H9 (cell line): Measurements from ENCODE around the gene SPN. TPM values are rescaled to one million over a fixed set of nuclear protein-coding genes. Genes with fewer than 3 reads are reported as not detected.
A peak's percentile ranks its signal among the peaks of the same experiment; 100 is the strongest.

Source experiments
- DNase-seq: peaks from one replicate; pipeline ENCODE4 v3.0.0-alpha.2; 2017
- H2AFZ ChIP-seq: one replicate; pipeline ENCODE4 v1.6.1; 2013; ENCODE audit warnings: mild to moderate bottlenecking, low read length, control low read depth, moderate library complexity
- H2AK5ac ChIP-seq: 2 replicates; pipeline ENCODE4 v1.6.1; 2013; ENCODE audit warnings: low read length, control low read depth, mixed read lengths; ENCODE audit not compliant: insufficient read length
- H2BK120ac ChIP-seq: one replicate; pipeline ENCODE4 v1.6.1; 2013; ENCODE audit warnings: low read depth, mild to moderate bottlenecking, low read length, control low read depth, inconsistent platforms; ENCODE audit not compliant: poor library complexity, severe bottlenecking
- H2BK12ac ChIP-seq: 2 replicates; pipeline ENCODE4 v1.6.1; 2013; ENCODE audit warnings: low read length, control low read depth, mixed read lengths, low read depth; ENCODE audit not compliant: insufficient read length
- H2BK15ac ChIP-seq: 2 replicates; pipeline ENCODE4 v1.6.1; 2013; ENCODE audit warnings: low read depth, low read length, control low read depth
- H2BK20ac ChIP-seq: one replicate; pipeline ENCODE4 v1.6.1; 2013; ENCODE audit warnings: low read depth, mild to moderate bottlenecking, low read length, control low read depth, inconsistent platforms; ENCODE audit not compliant: poor library complexity, severe bottlenecking
- H2BK5ac ChIP-seq: 2 replicates; pipeline ENCODE4 v1.6.1; 2013; ENCODE audit warnings: low read length, control low read depth, mixed read lengths; ENCODE audit not compliant: insufficient read length
- H3K14ac ChIP-seq: 2 replicates; pipeline ENCODE4 v1.6.1; 2013; ENCODE audit warnings: low read length, control low read depth; ENCODE audit not compliant: insufficient read depth
- H3K18ac ChIP-seq: 2 replicates; pipeline ENCODE4 v1.6.1; 2013; ENCODE audit warnings: low read depth, mild to moderate bottlenecking, mixed read lengths, low read length, control low read depth; ENCODE audit not compliant: insufficient read length
- H3K23ac ChIP-seq: 2 replicates; pipeline ENCODE4 v1.6.1; 2013; ENCODE audit warnings: low read length, control low read depth, mixed read lengths, low read depth; ENCODE audit not compliant: insufficient read length
- H3K23me2 ChIP-seq: 2 replicates; pipeline ENCODE4 v1.6.1; 2013; ENCODE audit warnings: low read depth, mild to moderate bottlenecking, mixed read lengths, low read length, control low read depth; ENCODE audit not compliant: insufficient read length, poor library complexity, severe bottlenecking
- H3K27ac ChIP-seq: 2 replicates; pipeline ENCODE4 v1.5.1; 2013; ENCODE audit warnings: low read length, control low read depth, mixed read lengths, low read depth; ENCODE audit not compliant: insufficient read length
- H3K27me3 ChIP-seq: 2 replicates; pipeline ENCODE4 v1.6.1; 2013; ENCODE audit warnings: low read length, control low read depth, inconsistent platforms; ENCODE audit not compliant: insufficient read depth
- H3K4ac ChIP-seq: 2 replicates; pipeline ENCODE4 v1.6.1; 2013; ENCODE audit warnings: low read depth, mild to moderate bottlenecking, control low read depth, inconsistent platforms, low read length, moderate library complexity
- H3K4me1 ChIP-seq: 2 replicates; pipeline ENCODE4 v1.6.1; 2013; ENCODE audit warnings: low read length, control low read depth, inconsistent platforms; ENCODE audit not compliant: insufficient read depth
- H3K4me2 ChIP-seq: 2 replicates; pipeline ENCODE4 v1.6.1; 2013; ENCODE audit warnings: low read length, control low read depth, mixed read lengths; ENCODE audit not compliant: insufficient read length, insufficient read depth
- H3K56ac ChIP-seq: 2 replicates; pipeline ENCODE4 v1.6.1; 2013; ENCODE audit warnings: low read depth, mild to moderate bottlenecking, mixed read lengths, low read length, control low read depth; ENCODE audit not compliant: insufficient read length
- H3K79me1 ChIP-seq: 2 replicates; pipeline ENCODE4 v1.6.1; 2013; ENCODE audit warnings: low read depth, mild to moderate bottlenecking, moderate library complexity, low read length, control low read depth, inconsistent platforms; ENCODE audit not compliant: insufficient read depth, poor library complexity, severe bottlenecking
- H3K79me2 ChIP-seq: 2 replicates; pipeline ENCODE4 v1.6.1; 2013; ENCODE audit warnings: low read length, control low read depth, inconsistent platforms; ENCODE audit not compliant: insufficient read depth
- H3K9ac ChIP-seq: 2 replicates; pipeline ENCODE4 v1.6.1; 2013; ENCODE audit warnings: low read length, control low read depth, mixed read lengths; ENCODE audit not compliant: insufficient read length; ENCODE audit errors: extremely low read depth
- H3K9me3 ChIP-seq: one replicate; pipeline ENCODE4 v1.6.1; 2013; ENCODE audit warnings: low read depth, low read length, inconsistent platforms; ENCODE audit not compliant: control insufficient read depth
- H3T11ph ChIP-seq: one replicate; pipeline ENCODE4 v1.6.1; 2013; ENCODE audit warnings: mild to moderate bottlenecking, low read length, control low read depth, inconsistent platforms
- H4K20me1 ChIP-seq: one replicate; pipeline ENCODE4 v1.6.1; 2013; ENCODE audit not compliant: control insufficient read depth, insufficient read length, insufficient read depth
- H4K5ac ChIP-seq: 2 replicates; pipeline ENCODE4 v1.6.1; 2013; ENCODE audit warnings: low read depth, mild to moderate bottlenecking, mixed read lengths, low read length, control low read depth; ENCODE audit not compliant: insufficient read length
- H4K8ac ChIP-seq: replicated peaks from 2 replicates; pipeline ENCODE4 v1.6.1; 2013; ENCODE audit warnings: low read length, control low read depth, mixed read lengths, low read depth; ENCODE audit not compliant: insufficient read length
- H4K91ac ChIP-seq: 2 replicates; pipeline ENCODE4 v1.6.1; 2013; ENCODE audit warnings: low read depth, mild to moderate bottlenecking, moderate library complexity, mixed read lengths, low read length, control low read depth; ENCODE audit not compliant: insufficient read length
- H3K27ac Mint-ChIP-seq, 3 experiments: 2 replicates in 2 of 3; 3 replicates in 1 of 3; pipeline ENCODE4 v1.8.0; 2020 to 2021; ENCODE audit warnings: mixed read lengths in 3 of 3, mild to moderate bottlenecking in 1 of 3, moderate library complexity in 1 of 3
- H3K27me3 Mint-ChIP-seq: 2 replicates; pipeline ENCODE4 v1.8.0; 2021; ENCODE audit warnings: low read depth, mild to moderate bottlenecking, moderate library complexity, mixed read lengths
- H3K36me3 Mint-ChIP-seq, 3 experiments: 2 replicates in 2 of 3; 3 replicates in 1 of 3; pipeline ENCODE4 v1.8.0; 2020 to 2021; ENCODE audit warnings: low read depth in 3 of 3, mixed read lengths in 3 of 3; ENCODE audit not compliant: insufficient read depth in 1 of 3
- H3K4me1 Mint-ChIP-seq, 2 experiments: 2 replicates each; pipeline ENCODE4 v1.8.0; 2020; ENCODE audit warnings: mixed read lengths in 2 of 2
- H3K4me3 Mint-ChIP-seq, 2 experiments: 2 replicates in 1 of 2; 3 replicates in 1 of 2; pipeline ENCODE4 v1.8.0; 2020 to 2021; ENCODE audit warnings: mild to moderate bottlenecking in 2 of 2, mixed read lengths in 2 of 2, moderate library complexity in 1 of 2
- H3K9me3 Mint-ChIP-seq, 2 experiments: 2 replicates in 1 of 2; 3 replicates in 1 of 2; pipeline ENCODE4 v1.8.0; 2020; ENCODE audit warnings: mild to moderate bottlenecking in 2 of 2, mixed read lengths in 2 of 2, moderate library complexity in 1 of 2
- WGBS: extraction: QIAGEN DNeasy Blood & Tissue Kit; methylation state at CpG from one replicate; pipeline ENCODE4 v1.1.7; 2013; ENCODE audit warnings: missing lambda C conversion rate, low lambda C conversion rate, mixed read lengths; ENCODE audit not compliant: insufficient read length; ENCODE audit errors: extremely low coverage; 5-methylcytosine and 5-hydroxymethylcytosine counted together
- total RNA-seq: library from RNA; stranded (reverse); gene quantifications from 2 replicates; pipeline ENCODE4 v1.2.1, GENCODE V29; 2021
- TF ChIP-seq, protein P1 (sequence below): fragments of 200-600 bp; sonication (generic); conservative IDR thresholded peaks from 3 replicates; pipeline ENCODE4 v1.8.0; 2021; ENCODE audit warnings: antibody characterized with exemption, mild to moderate bottlenecking

SPN gene
- total RNA-seq, 1 experiment from 2014 or later, result 0.77 TPM

DNA sequence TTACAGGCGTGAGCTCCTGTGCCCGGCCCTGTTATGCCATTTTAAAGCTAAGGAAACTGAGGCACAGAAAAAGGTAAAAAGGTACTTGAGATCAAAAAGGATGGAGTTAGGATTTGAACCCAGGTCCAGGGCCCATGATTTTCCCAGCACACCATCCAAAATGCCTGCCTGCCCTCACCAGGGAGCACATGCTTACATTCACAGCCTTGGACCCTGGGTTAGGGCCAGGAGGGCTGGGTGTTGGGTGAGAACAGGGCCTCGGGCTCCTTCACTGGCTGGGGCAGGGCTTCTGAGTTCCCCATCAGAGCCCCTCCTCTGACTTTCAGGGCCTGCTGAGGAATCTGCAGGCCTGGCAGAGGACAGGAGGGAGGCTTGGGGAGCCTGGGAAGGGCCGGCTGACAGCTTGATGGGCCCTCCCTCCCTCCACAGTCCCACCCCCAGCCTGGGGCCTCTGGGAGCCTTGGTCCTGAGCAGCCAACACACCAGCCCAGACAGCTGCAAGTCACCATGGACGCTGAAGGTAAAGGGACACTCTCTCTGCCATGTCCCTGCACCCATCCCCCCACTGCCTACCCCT, 15.7 kb downstream of the SPN start, which contains the start of gene QPRT:
Gene QPRT, plus strand, starts transcription at position 490 of the 577 bp plus-strand sequence. Its CDS starts 18 bp downstream, at position 508.
- H3K27ac ChIP-seq, result peak within 1 kb of the TSS; percentile 79
- H3K23ac ChIP-seq, result no peak within 1 kb of the TSS
- Mint-ChIP-seq H3K27me3 (no peaks in the 10 kb centered on the region; the same call in 1 of the 2 replicates), H3K4me1 (peaks cover 20 to 27% of the 10 kb centered on the region in 2 experiments), H3K9me3 (no peaks in the 10 kb centered on the region), H3K36me3 (peaks cover 10 to 24% (median 21%) of the 10 kb centered on the region in 3 experiments), H3K4me3 (peak within 1 kb of the TSS; percentile 75 to 86), H3K27ac (peak within 1 kb of the TSS; percentile 99 to 100 (median 100))
- H2BK120ac ChIP-seq, result peak within 1 kb of the TSS; percentile 92
- WGBS, result no CpG with 5 or more reads among the region's 5 CpGs
- no peaks in the 10 kb centered on the region for H3K27me3 ChIP-seq
- no peaks in the 10 kb centered on the region for H4K20me1 ChIP-seq
- no peaks in the 10 kb centered on the region for H3K9me3 ChIP-seq
- H2AFZ ChIP-seq, result no peak within 1 kb of the TSS
- no peak within 1 kb of the TSS for H4K8ac ChIP-seq
- no peak within 1 kb of the TSS for H3K56ac ChIP-seq
- H2BK20ac ChIP-seq, result peak within 1 kb of the TSS; percentile 91
- H3K23me2 ChIP-seq, result peaks cover 6% of the 10 kb centered on the region
- TF ChIP-seq, protein P1, sequence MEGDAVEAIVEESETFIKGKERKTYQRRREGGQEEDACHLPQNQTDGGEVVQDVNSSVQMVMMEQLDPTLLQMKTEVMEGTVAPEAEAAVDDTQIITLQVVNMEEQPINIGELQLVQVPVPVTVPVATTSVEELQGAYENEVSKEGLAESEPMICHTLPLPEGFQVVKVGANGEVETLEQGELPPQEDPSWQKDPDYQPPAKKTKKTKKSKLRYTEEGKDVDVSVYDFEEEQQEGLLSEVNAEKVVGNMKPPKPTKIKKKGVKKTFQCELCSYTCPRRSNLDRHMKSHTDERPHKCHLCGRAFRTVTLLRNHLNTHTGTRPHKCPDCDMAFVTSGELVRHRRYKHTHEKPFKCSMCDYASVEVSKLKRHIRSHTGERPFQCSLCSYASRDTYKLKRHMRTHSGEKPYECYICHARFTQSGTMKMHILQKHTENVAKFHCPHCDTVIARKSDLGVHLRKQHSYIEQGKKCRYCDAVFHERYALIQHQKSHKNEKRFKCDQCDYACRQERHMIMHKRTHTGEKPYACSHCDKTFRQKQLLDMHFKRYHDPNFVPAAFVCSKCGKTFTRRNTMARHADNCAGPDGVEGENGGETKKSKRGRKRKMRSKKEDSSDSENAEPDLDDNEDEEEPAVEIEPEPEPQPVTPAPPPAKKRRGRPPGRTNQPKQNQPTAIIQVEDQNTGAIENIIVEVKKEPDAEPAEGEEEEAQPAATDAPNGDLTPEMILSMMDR, result no peak
- no peak within 1 kb of the TSS for H2AK5ac ChIP-seq
- peak within 1 kb of the TSS; percentile 3 for H3T11ph ChIP-seq
- peaks cover 8% of the 10 kb centered on the region; the same call in 1 of the 2 replicates for H3K79me2 ChIP-seq
- H3K79me1 ChIP-seq, result peaks cover 6% of the 10 kb centered on the region
- peak within 1 kb of the TSS; percentile 83 for H3K9ac ChIP-seq
- H2BK12ac ChIP-seq, result peak within 1 kb of the TSS; percentile 89
- peak within 1 kb of the TSS; percentile 13 for H4K5ac ChIP-seq
- peak within 1 kb of the TSS; percentile 54 for H4K91ac ChIP-seq
- no peak within 1 kb of the TSS; the same call in 1 of the 2 replicates for H3K4ac ChIP-seq
- peak within 1 kb of the TSS; percentile 96 for H2BK5ac ChIP-seq
- H3K14ac ChIP-seq, result peak within 1 kb of the TSS; percentile 94
- no peak within 1 kb of the TSS for H2BK15ac ChIP-seq
- H3K18ac ChIP-seq, result peak within 1 kb of the TSS; percentile 93
- H3K4me1 ChIP-seq, result peaks cover 3% of the 10 kb centered on the region; the same call in 1 of the 2 replicates
- DNase-seq, result peak; percentile 95
- H3K4me2 ChIP-seq, result peak within 1 kb of the TSS; percentile 64
